HS-27A (cell line): ENCODE measurements around the gene SPAG17.

Experiments used
- DNase-seq: peaks from one replicate; pipeline ENCODE4 v3.0.0-alpha.2; 2012; ENCODE audit warnings: low read depth, missing footprints

SPAG17 gene

DNA sequence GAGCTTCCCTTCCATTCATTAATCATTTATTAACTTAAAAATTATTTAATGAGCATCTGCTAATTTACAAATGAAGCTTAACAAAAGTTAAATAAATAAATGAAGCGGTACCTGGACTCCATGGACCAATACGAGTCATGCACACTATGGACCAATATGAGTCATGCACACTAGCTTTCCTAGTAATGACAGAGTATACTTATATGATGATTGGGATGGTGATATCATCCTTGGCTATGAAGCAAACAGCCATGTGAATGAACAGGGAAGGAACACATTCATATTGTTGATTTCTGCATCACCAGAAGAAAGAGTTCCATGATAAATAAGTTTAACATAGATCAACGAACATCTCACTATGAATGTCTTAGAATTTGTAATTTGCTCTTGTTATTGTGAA, 109.9 kb downstream of the SPAG17 start:
- no peak for DNase-seq

DNA sequence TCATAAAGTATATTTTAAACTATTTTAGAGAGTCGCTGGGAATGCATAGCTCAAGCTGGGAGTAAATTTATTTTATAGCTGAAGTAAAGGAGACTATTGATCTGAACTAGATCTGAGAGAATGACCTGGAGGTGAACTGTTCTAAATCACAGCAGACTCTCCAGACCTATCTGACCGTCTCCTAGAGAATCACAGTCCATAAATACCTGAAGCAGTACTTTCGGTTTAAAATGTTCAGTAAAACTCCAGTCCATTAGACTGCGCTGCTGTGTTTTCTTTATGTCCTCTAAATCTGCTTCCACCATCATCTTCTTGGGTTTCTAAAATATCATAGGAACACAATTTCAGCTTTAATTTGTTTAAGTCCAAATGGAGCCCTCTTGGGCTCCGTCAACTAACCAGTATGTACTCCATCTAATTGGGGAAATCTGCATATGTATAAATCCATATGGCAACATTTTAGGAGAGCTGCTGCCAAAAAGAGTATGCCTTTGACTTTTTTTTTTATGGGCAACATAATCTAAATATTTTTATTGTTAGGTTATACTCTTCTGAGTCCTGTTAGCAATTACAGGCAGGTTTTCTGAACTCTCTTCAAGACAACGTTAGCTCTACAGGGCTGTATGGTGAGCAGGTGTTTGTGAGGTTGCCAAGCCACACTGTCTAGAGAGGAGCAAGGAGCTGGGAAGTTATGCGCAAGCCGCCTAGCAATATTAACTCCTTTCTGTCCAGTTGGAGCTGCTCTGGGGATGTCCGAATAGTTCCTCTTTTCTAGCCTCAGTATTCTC, 111.2 kb downstream of the SPAG17 start:
- no peak for DNase-seq

DNA sequence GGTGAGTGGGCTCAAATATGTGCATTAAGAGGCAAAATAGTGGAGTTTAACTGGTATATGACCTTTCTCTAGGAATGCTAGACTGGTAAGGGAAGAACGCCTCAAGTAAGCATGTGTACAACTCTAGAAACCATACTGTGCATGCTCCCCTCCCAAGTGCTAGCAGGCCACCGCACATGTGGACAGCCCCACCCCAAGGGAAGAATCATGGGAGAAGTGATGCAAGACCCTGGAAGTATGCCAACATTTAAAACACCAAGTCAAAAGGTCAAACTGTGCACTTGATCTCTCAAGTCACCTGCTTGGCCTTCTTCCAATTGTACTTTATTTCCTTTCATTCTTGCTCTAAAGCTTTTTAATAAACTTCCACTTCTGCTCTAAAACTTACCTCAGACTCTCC, 135.0 kb downstream of the SPAG17 start:
- DNase-seq, result no peak

DNA sequence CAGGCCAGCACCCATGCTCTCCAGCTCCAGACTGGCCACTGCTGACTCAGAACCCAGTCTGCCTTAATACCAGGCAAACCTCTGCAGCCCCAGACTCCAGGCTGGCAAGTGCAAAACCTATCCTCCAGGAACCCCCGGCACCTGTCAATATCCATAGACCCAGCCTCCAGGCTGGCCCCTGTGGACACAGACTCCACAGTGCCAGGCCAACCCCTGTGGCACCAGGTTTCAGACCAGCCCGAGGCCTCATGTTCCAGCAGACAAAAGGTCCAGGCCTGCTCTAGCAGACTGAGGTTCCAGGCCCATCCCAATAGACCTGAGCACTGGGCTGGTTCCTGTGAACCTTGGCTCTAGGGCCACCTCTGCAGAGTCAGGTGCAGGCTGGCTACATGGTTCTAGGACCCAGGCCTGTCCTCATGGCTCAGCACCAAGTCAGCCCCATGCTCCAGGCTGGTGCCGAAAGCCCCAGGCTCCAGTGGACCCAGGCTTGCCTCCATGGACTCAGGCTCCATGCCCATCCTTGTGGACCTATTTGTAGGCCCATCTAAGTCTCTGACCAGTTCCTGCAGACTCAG, 137.3 kb downstream of the SPAG17 start:
- DNase-seq, result no peak

DNA sequence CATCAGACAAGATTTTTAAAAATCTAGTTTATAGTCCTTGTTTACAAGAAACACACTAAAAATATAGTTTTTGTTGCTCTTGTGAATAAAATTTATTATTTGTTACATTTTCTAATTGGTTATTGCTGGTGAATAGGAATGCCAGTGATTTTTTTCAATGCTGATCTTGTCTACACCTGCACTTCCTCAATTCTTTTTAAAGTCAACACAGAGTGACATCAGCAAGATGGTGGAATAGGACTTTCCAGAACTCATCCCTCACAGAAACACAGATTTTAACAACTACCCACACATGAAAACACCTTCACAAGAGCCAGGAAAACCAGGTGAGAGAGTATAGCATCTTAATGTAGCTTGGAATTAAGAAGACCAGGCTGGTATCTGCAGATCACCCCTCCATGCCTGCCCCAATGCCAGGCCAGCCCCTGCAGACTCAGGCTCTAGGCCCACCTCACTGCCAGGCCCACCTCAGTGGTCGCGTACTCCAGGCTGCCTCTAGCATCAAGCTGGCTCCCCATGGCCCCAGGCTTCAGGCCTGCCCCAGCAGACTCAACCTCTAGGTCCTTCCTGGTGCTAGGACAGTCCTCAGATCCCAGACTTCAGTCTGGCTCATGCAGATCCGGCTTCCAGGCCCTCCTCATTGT, 137.9 kb downstream of the SPAG17 start:
- no peak for DNase-seq

DNA sequence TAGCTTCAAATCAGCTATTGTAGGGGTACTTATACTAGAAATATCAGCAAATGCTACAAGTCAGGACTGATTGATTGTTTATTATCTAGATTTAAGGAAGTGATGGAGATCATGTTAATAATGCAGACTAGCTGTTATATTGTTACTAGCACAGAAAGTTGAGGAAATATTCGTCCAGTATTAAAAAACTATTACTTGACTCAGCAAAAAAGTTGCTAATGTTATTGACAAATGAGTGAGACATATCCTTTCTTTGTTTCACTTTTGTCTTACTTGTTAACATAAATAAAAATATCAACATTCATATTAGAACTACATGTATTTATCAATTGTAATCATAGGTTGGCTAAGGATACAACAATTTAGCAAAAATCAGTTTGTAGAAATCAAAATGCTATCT, 141.4 kb downstream of the SPAG17 start:
- no peak for DNase-seq

DNA sequence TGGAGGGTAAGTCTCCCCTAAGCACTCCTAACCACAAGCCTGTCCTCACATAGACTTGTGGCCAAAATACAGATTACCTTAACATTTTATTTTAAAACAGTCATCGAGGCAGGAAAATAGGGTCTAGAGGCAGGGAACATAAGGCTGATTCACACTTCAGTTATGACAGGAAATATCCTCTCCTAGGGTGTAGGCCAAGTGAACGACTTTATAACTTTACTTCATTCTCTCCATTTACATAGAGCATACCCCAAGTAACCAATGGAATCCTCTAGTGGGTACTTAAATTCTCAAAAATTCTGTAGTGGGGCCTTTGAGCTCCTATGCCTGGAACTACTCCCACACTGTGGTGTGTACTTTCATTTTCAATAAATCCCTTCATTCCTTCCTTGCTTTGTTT, 142.5 kb downstream of the SPAG17 start:
- DNase-seq, result no peak

DNA sequence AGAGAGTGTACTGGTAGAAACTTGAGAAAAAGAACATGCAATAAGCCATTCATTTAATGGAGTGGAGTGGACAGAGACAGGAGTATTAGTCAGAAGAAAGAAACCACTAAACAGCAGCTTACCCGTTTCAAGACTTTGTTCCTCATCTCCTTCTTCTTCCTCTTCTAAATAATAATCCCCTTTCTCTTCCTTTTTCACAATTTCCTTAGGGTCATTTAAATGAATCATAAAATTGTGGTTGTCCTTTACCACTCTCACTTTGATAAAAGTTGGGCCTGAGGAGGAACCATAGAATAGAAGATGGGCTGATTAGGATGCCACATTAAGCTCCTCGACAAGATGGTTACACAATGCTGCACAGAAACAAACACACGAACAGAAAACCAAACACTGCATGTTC, 145.9 kb downstream of the SPAG17 start:
- no peak for DNase-seq

DNA sequence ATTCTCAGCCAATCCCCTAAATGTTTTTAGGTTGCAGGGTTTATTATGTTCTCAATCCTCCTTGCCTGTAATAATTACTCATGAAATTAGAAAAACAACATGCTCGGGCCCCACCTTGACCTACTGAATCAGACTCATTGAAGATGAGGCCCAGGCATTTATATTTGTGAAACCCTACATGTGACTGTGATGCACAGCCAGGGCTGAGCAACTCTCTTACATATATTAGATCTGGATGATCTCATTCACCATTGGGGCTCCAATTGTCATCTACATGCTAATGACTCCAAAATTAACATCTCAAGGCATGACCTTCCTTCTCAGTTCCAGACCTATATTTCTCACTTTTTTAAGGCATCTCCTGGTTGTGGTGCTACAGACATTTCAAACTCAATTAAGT, 152.1 kb downstream of the SPAG17 start:
- DNase-seq, result no peak

DNA sequence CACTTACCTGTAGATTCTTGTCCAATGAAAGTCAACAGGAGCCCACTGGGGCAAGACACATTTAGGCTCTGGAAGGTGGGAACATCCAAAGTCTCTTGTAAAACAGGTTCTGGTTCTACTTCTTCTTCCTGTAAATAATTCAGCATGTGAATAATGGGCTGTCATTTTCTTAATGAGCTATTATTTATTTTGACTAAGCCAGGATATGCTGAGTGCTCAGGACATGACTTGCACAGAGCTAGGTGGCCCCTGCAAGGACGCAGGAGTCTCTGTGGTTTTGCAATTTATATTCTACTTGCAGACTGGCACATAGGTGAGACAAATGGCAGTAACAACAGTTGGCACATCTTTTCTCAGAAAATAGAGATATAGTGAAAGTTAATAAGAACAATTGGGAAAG, 156.8 kb downstream of the SPAG17 start:
- no peak for DNase-seq

DNA sequence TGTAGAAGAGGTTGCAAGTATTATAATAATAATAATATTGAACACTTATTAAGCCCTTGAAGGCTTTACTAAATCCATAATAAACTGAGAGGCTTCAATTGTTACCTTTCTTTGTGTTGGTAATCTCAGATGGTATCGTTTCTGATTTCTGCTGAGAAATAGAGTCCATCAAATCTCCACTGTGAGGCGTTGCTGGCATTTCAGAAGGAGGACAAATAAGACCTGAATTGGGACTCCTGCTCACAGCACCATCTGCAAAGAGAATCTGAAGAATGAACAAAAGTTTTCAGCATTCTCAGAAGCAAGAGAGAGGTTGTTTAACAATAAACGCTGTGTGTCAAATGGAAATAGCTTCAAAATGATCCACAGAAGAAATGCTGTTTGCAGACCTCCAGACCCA, 161.8 kb downstream of the SPAG17 start:
- DNase-seq, result no peak

DNA sequence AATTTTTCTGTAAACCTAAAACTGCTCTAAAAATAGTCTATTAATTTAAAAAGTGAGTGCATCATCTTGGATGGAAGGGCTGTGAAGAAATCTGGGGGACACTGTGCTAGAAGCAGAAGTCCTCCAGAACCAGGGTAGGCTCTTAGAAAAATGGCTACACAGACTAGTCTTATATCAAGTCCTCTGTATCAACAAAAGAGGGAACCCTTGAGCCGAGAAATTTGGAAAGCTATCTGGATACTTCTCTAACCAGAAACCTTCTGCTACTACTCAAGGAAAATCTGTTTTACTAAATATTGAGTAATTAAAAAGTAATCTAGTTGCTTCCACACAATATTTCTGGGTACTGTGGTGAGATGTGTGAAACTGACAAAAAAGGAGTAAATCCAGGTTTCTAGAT, 163.4 kb downstream of the SPAG17 start:
- no peak for DNase-seq

DNA sequence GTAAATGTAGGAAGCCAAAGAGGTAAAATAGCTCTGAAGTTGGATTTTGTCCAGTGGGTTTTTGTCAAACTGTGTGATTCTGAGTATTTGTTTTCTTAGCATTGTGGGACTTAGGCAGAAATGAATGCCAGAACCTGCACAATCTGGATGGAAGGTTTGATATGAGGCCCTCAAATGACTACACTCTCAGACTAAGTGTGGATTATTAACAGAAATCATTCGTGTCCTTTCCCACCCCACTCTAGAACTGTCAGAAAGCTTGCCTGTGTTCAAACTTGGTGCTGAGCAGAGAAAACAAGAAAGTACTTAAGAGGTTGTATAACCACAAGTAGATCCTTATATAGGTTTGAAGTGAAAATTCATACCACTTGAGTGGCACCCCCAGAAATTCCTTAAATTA, 167.0 kb downstream of the SPAG17 start:
- no peak for DNase-seq

DNA sequence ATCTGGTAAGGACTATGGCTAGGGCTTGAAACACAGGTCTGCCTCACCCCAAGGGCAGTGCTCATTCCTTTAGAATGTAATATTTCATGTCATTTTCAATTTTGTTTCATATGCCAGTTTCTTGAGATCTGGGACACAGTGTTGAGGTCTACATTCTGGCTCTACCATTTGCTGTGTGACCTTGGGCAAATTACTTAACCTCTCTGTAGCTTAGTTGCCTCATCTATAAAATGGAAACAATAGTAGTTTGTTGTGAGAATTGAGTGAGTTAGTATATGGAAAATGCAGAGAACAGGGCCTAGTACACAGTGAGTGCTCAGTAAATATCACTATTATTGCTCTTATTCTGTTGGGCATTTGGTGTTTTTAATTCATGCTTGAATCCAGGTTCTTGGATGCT, 171.1 kb downstream of the SPAG17 start:
- DNase-seq, result no peak

DNA sequence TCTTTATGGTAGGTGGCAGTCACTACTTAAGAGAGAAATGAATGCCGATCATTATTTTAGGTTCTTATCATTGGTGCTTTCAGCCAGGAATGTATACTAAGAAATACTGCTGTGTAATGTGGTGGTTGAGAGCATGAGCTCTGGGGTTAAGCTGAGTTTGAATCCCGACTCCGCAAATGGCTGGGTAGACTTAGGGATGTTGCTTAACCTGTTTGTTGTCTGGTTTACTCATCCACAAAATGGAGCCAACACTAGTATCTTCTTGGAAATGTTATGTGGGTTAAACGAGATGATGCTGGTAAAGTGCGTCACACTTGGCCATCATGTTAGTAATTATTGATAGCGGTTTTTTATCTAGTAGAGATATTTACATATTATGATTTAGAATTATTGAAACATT, 171.7 kb downstream of the SPAG17 start:
- no peak for DNase-seq

DNA sequence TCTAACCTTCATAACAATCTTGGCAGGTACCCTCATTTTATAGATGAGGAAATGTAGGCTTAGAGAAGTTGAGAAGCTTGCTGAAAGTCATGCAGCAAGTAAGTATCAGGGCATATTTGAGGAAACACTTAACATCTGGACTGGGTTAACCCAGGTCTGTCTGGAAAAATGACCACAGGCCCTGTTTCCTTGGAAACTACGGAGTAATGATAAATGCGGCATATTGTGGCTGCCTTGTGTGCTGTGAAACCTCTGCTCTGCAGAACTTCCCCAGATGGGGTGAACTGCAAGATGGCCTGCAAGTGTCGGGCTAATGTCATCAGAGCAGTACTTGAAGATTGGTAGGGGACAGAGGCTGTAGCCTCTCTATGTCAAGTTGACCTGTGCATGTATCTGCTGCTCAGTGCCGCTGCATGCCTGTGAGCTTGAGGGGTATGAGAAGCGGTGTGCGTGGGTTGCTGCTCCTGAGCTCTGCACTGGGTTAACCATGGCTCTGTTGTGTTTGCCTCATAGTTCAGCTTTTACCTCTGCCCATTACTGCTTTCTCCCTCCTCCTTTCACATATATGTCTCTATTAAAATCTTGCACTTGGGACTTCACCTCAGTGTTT, 172.4 kb downstream of the SPAG17 start:
- no peak for DNase-seq

DNA sequence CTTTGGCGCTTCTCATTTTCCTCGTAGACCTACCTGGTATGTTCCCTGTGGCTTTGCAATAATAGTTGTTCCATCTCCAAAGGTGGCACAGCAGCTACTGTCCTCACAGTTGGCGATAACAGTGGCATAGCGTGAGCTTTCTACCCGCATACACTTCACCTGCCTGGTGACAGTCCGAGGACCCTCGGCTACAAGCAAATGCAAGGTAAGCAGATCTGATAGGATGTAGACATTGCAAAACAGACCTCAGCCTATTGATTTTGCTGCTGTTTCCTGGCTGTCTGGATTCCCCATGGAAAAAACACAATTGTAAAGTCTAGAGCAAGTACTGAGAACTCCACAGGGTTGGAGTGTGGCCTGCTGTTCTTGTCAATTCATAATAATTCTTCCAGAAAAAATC, 177.0 kb downstream of the SPAG17 start:
- no peak for DNase-seq

DNA sequence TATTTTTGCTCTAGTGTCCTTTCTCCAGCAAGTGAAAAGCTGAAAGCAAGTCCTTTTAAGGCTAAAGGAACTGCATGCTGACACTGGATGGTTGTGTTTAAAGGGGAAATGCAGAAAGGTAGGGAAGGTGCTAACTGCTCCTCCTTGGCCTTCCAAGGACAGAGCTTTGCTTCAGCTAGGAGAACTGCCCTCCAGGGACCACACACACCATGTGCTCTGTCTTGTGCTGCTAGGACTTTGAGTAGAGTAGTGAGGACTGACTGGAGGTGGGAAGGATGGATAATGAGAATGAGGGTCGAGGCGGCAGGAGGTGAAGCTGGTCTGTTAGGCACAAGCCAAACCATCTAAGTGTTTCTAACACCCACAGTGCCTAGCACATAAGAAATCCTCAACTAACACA, 177.6 kb downstream of the SPAG17 start:
- no peak for DNase-seq

DNA sequence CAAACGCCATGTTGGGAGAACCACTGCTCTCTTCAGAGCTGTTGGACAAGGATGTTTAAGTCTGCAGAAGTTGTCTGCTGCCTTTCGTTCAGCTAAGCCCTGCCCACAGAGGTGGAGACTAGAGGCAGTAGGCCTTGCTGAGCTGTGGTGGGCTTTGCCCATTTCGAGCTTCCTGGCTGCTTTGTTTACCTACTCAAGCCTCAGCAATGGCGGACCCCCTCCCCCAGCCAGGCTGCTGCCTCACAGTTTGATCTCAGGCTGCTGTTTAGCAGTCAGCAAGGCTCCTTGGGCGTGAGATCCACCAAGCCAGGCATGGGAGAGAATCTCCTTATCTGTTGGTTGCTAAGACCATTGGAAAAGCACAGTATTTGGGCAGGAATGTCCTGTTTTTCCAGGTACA, 180.7 kb downstream of the SPAG17 start:
- no peak for DNase-seq

DNA sequence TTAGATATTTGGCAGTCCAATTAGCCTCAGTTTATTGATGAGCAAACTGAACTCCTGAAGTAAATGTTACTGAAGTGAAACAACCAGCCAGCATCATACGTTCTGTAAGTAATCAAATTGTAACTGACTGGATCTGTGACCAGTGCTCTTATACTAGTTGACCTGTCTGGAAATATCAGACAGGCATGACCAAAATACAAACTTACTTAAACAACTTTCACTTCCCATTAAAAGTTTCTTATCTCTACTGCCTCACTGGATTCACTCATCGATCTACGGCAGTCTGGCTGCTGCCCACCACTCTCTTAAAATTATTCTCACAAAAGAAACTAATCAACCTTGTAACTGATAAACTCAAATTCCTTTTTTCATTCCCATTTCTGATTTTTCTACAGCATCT, 199.1 kb downstream of the SPAG17 start:
- DNase-seq, result no peak

DNA sequence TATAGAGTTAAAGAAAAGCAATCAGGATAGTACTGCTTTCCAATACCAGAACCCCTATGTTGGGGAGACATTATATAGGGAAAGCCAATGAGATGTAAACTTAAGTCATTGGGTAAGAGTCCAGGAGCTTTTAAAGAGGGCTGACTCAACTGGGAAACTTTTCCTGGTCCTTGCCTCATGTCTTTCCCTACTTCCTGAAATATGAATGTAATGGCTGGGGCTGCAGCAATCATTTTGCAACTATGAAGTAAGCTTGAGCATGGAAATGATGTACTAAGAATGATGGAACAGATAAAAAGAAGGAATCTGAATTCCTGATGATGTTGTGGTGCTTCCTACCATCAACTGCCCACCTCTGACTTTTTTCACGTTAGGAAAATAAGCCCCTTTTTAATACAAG, 199.8 kb downstream of the SPAG17 start:
- no peak for DNase-seq

DNA sequence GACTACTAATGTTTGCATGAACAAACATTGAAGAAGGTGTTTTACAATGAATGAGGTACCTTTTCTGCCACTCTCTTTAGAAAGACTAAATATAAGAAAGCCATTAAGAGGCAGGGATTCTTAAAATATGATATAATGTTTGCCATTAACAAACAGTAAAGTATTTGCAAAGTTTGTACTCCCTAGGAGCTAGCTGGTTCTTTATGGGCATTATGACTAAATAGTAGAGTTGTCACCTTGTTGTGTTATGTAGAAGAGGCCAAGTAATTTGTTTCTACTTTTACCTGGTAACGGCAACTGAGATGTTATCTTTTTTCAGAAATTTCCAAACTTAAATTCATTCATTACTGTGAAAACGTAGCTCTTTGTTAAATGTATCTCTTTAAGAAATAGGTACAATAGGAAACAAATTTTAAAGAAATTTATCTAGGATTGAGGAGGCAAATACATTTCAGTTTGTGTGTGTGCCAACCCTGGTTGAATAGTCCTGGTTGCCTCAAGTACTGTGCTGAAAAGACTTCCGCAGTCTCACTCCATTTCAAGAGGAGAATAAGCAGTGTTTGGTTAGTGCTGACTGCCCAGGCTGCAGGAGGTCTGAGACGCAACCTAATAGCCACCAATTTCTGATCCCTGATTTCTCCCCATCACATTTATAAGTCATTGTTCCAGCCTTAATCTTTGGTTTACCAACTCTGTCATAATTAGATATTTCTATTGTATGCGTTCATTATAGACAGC, 203.4 kb downstream of the SPAG17 start:
- DNase-seq, result no peak

DNA sequence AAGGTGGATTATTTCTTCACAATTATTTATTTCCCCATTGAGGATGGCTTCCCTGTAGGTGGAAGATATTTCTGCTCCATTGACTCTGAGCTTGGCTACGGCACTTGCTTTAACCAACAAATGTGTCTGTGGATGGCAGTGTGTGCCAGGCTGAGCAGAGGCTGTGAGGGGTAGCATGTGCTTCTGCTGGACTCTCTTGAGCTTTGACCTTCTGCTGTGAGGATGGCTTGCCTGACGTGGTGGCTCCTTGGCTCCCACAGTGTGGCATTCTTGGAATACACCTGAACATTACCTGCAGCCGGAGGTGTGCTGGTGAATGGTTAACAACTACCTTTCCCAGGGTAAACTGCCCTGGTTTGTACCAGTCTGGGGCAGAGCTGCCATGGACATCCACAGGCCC, 208.6 kb downstream of the SPAG17 start:
- no peak for DNase-seq
